ENCODE measurements around the gene SLIT1.

Gene SLIT1

DNA sequence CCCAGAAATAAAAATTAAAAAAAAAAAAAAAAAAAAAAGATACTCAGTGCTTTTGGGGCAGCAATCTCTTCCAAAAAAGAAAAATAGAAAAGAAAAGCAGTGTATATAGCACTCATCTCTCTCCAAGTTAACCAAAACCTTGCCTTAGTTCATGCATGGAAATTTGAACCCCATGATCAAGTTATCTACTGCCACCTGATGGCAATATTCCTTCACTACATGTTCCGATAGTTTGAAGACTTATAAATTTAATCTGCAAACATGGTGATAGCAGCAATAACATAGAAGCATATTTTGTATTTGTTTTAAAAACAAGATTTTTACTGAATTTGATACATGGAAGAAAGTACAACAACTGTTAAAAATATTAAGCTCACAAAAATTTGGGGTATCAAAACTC, 48.6 kb upstream of the SLIT1 start (continued):
- TF ChIP-seq, protein P1, sequence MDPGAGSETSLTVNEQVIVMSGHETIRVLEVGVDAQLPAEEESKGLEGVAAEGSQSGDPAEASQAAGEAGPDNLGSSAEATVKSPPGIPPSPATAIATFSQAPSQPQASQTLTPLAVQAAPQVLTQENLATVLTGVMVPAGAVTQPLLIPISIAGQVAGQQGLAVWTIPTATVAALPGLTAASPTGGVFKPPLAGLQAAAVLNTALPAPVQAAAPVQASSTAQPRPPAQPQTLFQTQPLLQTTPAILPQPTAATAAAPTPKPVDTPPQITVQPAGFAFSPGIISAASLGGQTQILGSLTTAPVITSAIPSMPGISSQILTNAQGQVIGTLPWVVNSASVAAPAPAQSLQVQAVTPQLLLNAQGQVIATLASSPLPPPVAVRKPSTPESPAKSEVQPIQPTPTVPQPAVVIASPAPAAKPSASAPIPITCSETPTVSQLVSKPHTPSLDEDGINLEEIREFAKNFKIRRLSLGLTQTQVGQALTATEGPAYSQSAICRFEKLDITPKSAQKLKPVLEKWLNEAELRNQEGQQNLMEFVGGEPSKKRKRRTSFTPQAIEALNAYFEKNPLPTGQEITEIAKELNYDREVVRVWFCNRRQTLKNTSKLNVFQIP (CRISPR knock-in tag; IDR thresholded peaks at IDR 0.05; ENCODE audit: borderline replicate concordance, low read depth), result no peak
- TF ChIP-seq ZFP30 (CRISPR knock-in tag; IDR thresholded peaks at IDR 0.05) (no peak), OSR1 (CRISPR knock-in tag; IDR thresholded peaks at IDR 0.05) (no peak), GLIS3 (CRISPR knock-in tag; IDR thresholded peaks at IDR 0.05) (no peak), RARB (CRISPR knock-in tag; IDR thresholded peaks at IDR 0.05) (no peak)

DNA sequence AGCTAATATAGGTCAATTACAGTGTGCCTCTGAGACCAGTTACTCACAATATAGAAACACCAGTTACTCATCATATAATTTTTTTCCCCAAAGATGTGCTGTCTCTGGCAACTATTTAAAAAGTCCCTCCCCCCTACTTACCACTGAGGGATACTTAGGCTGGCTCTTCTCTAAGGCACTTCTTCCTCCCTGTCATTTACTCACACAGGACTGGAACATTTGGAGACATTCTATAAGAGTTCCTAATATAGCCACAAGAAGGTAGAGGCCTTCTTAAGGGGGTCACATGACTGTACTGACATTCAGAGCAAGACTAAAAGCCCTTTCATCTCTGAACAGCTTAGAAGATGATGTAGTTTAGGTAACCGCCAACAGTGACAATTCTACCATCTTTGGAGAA, 44.4 kb upstream of the SLIT1 start:
- TF ChIP-seq CSDC2 (CRISPR knock-in tag; IDR thresholded peaks at IDR 0.05) (no peak), ZFP30 (CRISPR knock-in tag; IDR thresholded peaks at IDR 0.05) (no peak)
- ATAC-seq, result peak; percentile 24; the same call in 2 of the 3 replicates

DNA sequence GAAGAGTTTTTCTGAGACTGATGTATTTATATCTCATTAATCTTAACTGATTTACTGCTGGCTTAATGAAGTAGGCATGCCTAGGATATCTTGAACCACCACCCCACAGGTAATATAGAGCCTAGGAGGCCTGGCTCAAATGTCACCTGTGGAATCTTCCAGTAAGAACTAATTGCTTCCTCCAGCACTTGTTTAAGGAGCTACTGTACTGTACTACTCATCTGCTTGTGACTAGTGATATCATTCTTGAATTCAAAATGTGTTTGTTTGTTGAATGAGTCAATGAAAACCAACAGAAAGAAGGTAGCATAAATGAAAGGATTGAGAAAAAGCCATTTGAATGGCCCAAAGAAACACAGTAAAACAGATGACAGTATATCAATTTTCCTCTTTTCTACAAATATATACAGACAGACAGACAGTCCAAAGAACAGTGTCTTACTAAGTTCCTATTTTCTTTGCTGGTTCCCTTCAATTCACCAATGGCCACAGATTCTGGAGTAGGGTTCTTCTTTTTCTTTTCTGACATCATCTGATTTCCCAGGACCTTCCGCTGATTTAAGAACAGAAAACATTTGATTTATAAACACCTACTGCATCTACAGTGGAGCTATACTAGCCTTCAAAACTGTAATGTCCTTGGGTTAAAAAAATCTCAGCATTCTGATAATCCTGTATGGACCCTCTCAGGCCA, 43.7 kb upstream of the SLIT1 start:
- no peak for TF ChIP-seq TCF4 (CRISPR knock-in tag; IDR thresholded peaks at IDR 0.05; ENCODE audit: borderline replicate concordance)
- no peak for TF ChIP-seq RARB (CRISPR knock-in tag; IDR thresholded peaks at IDR 0.05)
- TF ChIP-seq BACH2 (CRISPR knock-in tag; IDR thresholded peaks at IDR 0.05; ENCODE audit: borderline replicate concordance), result no peak
- no peak for TF ChIP-seq TOX (CRISPR knock-in tag; IDR thresholded peaks at IDR 0.05; ENCODE audit: borderline replicate concordance)
- TF ChIP-seq ZNF565 (CRISPR knock-in tag; conservative IDR thresholded peaks at IDR 0.05; ENCODE audit: low read depth), result no peak
- no peak for TF ChIP-seq ZNF8 (CRISPR knock-in tag; IDR thresholded peaks at IDR 0.05)
- TF ChIP-seq ZFP3 (CRISPR knock-in tag; IDR thresholded peaks at IDR 0.05), result no peak
- no peak for ATAC-seq

DNA sequence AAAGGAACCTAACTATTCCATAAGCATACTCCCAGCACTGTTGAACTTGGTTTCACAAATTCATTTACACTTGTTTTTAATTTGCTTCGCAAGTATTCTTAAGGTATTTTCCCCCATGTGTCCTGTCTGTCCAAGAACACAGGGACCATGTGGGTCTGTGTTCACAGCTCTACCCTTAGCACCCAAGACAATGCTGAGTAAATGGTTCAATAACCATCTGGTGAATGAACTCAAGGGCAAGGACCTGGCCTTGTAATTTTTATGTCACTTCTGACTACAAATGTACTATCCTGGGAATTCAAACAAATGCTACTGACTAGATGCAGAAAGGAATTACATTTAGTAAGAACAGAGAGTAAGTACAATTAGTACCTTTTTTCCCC, 43.0 kb upstream of the SLIT1 start:
- TF ChIP-seq GLIS3 (CRISPR knock-in tag; IDR thresholded peaks at IDR 0.05) (no peak), ARNTL (CRISPR knock-in tag; IDR thresholded peaks at IDR 0.05; ENCODE audit: borderline replicate concordance, low read depth) (no peak), ZNF565 (CRISPR knock-in tag; conservative IDR thresholded peaks at IDR 0.05; ENCODE audit: low read depth) (no peak), ZNF8 (CRISPR knock-in tag; IDR thresholded peaks at IDR 0.05) (no peak), PPARA (CRISPR knock-in tag; IDR thresholded peaks at IDR 0.05; ENCODE audit: borderline replicate concordance) (no peak), ESRRG (CRISPR knock-in tag; IDR thresholded peaks at IDR 0.05) (no peak), ISL1 (CRISPR knock-in tag; IDR thresholded peaks at IDR 0.05) (no peak), TOX (CRISPR knock-in tag; IDR thresholded peaks at IDR 0.05; ENCODE audit: borderline replicate concordance) (no peak), OSR1 (CRISPR knock-in tag; IDR thresholded peaks at IDR 0.05) (no peak), SNAI2 (CRISPR knock-in tag; IDR thresholded peaks at IDR 0.05) (no peak), ZNF70 (CRISPR knock-in tag; IDR thresholded peaks at IDR 0.05) (no peak), RARB (CRISPR knock-in tag; IDR thresholded peaks at IDR 0.05) (no peak), ZFP3 (CRISPR knock-in tag; IDR thresholded peaks at IDR 0.05) (no peak), TCF4 (CRISPR knock-in tag; IDR thresholded peaks at IDR 0.05; ENCODE audit: borderline replicate concordance) (no peak)
- TF ChIP-seq, protein P1 (CRISPR knock-in tag; IDR thresholded peaks at IDR 0.05; ENCODE audit: borderline replicate concordance, low read depth), result no peak
- TF ChIP-seq, protein P2, sequence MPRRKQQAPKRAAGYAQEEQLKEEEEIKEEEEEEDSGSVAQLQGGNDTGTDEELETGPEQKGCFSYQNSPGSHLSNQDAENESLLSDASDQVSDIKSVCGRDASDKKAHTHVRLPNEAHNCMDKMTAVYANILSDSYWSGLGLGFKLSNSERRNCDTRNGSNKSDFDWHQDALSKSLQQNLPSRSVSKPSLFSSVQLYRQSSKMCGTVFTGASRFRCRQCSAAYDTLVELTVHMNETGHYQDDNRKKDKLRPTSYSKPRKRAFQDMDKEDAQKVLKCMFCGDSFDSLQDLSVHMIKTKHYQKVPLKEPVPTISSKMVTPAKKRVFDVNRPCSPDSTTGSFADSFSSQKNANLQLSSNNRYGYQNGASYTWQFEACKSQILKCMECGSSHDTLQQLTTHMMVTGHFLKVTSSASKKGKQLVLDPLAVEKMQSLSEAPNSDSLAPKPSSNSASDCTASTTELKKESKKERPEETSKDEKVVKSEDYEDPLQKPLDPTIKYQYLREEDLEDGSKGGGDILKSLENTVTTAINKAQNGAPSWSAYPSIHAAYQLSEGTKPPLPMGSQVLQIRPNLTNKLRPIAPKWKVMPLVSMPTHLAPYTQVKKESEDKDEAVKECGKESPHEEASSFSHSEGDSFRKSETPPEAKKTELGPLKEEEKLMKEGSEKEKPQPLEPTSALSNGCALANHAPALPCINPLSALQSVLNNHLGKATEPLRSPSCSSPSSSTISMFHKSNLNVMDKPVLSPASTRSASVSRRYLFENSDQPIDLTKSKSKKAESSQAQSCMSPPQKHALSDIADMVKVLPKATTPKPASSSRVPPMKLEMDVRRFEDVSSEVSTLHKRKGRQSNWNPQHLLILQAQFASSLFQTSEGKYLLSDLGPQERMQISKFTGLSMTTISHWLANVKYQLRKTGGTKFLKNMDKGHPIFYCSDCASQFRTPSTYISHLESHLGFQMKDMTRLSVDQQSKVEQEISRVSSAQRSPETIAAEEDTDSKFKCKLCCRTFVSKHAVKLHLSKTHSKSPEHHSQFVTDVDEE (CRISPR knock-in tag; IDR thresholded peaks at IDR 0.05), result no peak
- TF ChIP-seq, protein P3, sequence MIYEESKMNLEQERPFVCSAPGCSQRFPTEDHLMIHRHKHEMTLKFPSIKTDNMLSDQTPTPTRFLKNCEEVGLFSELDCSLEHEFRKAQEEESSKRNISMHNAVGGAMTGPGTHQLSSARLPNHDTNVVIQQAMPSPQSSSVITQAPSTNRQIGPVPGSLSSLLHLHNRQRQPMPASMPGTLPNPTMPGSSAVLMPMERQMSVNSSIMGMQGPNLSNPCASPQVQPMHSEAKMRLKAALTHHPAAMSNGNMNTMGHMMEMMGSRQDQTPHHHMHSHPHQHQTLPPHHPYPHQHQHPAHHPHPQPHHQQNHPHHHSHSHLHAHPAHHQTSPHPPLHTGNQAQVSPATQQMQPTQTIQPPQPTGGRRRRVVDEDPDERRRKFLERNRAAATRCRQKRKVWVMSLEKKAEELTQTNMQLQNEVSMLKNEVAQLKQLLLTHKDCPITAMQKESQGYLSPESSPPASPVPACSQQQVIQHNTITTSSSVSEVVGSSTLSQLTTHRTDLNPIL (CRISPR knock-in tag; IDR thresholded peaks at IDR 0.05; ENCODE audit: low read depth), result no peak
- TF ChIP-seq, protein P4, sequence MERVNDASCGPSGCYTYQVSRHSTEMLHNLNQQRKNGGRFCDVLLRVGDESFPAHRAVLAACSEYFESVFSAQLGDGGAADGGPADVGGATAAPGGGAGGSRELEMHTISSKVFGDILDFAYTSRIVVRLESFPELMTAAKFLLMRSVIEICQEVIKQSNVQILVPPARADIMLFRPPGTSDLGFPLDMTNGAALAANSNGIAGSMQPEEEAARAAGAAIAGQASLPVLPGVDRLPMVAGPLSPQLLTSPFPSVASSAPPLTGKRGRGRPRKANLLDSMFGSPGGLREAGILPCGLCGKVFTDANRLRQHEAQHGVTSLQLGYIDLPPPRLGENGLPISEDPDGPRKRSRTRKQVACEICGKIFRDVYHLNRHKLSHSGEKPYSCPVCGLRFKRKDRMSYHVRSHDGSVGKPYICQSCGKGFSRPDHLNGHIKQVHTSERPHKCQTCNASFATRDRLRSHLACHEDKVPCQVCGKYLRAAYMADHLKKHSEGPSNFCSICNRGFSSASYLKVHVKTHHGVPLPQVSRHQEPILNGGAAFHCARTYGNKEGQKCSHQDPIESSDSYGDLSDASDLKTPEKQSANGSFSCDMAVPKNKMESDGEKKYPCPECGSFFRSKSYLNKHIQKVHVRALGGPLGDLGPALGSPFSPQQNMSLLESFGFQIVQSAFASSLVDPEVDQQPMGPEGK (CRISPR knock-in tag; IDR thresholded peaks at IDR 0.05; ENCODE audit: borderline replicate concordance), result no peak
- TF ChIP-seq, protein P5, sequence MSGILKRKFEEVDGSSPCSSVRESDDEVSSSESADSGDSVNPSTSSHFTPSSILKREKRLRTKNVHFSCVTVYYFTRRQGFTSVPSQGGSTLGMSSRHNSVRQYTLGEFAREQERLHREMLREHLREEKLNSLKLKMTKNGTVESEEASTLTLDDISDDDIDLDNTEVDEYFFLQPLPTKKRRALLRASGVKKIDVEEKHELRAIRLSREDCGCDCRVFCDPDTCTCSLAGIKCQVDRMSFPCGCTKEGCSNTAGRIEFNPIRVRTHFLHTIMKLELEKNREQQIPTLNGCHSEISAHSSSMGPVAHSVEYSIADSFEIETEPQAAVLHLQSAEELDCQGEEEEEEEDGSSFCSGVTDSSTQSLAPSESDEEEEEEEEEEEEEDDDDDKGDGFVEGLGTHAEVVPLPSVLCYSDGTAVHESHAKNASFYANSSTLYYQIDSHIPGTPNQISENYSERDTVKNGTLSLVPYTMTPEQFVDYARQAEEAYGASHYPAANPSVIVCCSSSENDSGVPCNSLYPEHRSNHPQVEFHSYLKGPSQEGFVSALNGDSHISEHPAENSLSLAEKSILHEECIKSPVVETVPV (CRISPR knock-in tag; IDR thresholded peaks at IDR 0.05), result no peak
- ATAC-seq, result no peak
